GM23338 (cell line): ENCODE measurements around the gene SRPX. TPM values are rescaled to one million over a fixed set of nuclear protein-coding genes. Genes with fewer than 3 reads are reported as not detected.

ENCODE experiments used
- ATAC-seq: fragments of 200-7000 bp; cut with Tn5 transposase; 3 replicates; pipeline ENCODE4 v1.9.1; 2020
- DNase-seq: peaks from one replicate; pipeline ENCODE4 v3.0.0-alpha.2; 2015; ENCODE audit warnings: low spot score
- H2AFZ ChIP-seq: fragments of 200-600 bp; sonication (generic); 2 replicates; pipeline ENCODE4 v1.8.0; 2016; ENCODE audit warnings: antibody characterized with exemption, mild to moderate bottlenecking, moderate library complexity
- H3F3A ChIP-seq: fragments of 200-600 bp; sonication (generic); replicated peaks from 2 replicates; pipeline ENCODE4 v1.8.0; 2017; ENCODE audit warnings: antibody characterized with exemption, mixed run types, low read depth
- H3K27ac ChIP-seq: fragments of 200-600 bp; sonication (generic); 2 replicates; pipeline ENCODE4 v1.6.1; 2016; ENCODE audit warnings: low read depth
- H3K27me3 ChIP-seq: fragments of 200-600 bp; sonication (generic); 2 replicates; pipeline ENCODE4 v1.8.0; 2016; ENCODE audit warnings: mild to moderate bottlenecking, mixed run types, moderate library complexity; ENCODE audit not compliant: insufficient read depth
- H3K36me3 ChIP-seq: fragments of 200-600 bp; sonication (generic); 2 replicates; pipeline ENCODE4 v1.8.0; 2016; ENCODE audit warnings: mild to moderate bottlenecking; ENCODE audit not compliant: insufficient read depth
- H3K4me1 ChIP-seq: fragments of 200-600 bp; sonication (generic); 2 replicates; pipeline ENCODE4 v1.8.0; 2016; ENCODE audit warnings: mild to moderate bottlenecking, moderate library complexity; ENCODE audit not compliant: insufficient read depth
- H3K4me2 ChIP-seq: fragments of 200-600 bp; sonication (generic); 2 replicates; pipeline ENCODE4 v1.7.1; 2017; ENCODE audit warnings: mixed run types
- H3K4me3 ChIP-seq: fragments of 200-600 bp; sonication (generic); 2 replicates; pipeline ENCODE4 v1.6.1; 2016; ENCODE audit warnings: mixed run types
- H3K79me2 ChIP-seq: fragments of 200-600 bp; sonication (generic); replicated peaks from 2 replicates; pipeline ENCODE4 v1.8.0; 2017; ENCODE audit warnings: mild to moderate bottlenecking; ENCODE audit not compliant: insufficient read depth
- H3K9me2 ChIP-seq: fragments of 200-600 bp; sonication (generic); 2 replicates; pipeline ENCODE4 v1.8.0; 2017; ENCODE audit not compliant: insufficient read depth
- H4K20me1 ChIP-seq: fragments of 200-600 bp; sonication (generic); replicated peaks from 2 replicates; pipeline ENCODE4 v1.8.0; 2017; ENCODE audit warnings: mild to moderate bottlenecking; ENCODE audit not compliant: insufficient read depth
- H3K27ac Mint-ChIP-seq: 2 replicates; pipeline ENCODE4 v1.8.0; 2020; ENCODE audit warnings: inconsistent platforms, mild to moderate bottlenecking, moderate library complexity, mixed read lengths
- H3K27me3 Mint-ChIP-seq: 3 replicates; pipeline ENCODE4 v1.8.0; 2022; ENCODE audit warnings: low read depth, mild to moderate bottlenecking, moderate library complexity, mixed read lengths, inconsistent platforms; ENCODE audit not compliant: insufficient read depth, poor library complexity
- H3K36me3 Mint-ChIP-seq: 3 replicates; pipeline ENCODE4 v1.8.0; 2021; ENCODE audit warnings: low read depth, mild to moderate bottlenecking, inconsistent platforms, moderate library complexity, mixed read lengths
- H3K4me1 Mint-ChIP-seq: 3 replicates; pipeline ENCODE4 v1.8.0; 2020; ENCODE audit warnings: mild to moderate bottlenecking, inconsistent platforms, mixed read lengths
- H3K4me3 Mint-ChIP-seq: 3 replicates; pipeline ENCODE4 v1.8.0; 2021; ENCODE audit warnings: moderate library complexity, mild to moderate bottlenecking, inconsistent platforms, mixed read lengths
- H3K9me3 Mint-ChIP-seq: 3 replicates; pipeline ENCODE4 v1.8.0; 2020; ENCODE audit warnings: moderate library complexity, mild to moderate bottlenecking, inconsistent platforms, mixed read lengths
- EZH2 ChIP-seq: fragments of 200-600 bp; sonication (generic); IDR thresholded peaks from one replicate; pipeline ENCODE4 v1.8.0; 2017; ENCODE audit warnings: antibody characterized with exemption, mild to moderate bottlenecking, low read depth; ENCODE audit not compliant: unreplicated experiment
- EZH2phosphoT487 ChIP-seq: fragments of 200-600 bp; sonication (generic); IDR thresholded peaks from one replicate; pipeline ENCODE4 v1.8.1; 2018; ENCODE audit warnings: antibody characterized with exemption; ENCODE audit not compliant: unreplicated experiment
- JUNB ChIP-seq: IDR thresholded peaks from one replicate; pipeline ENCODE4 v1.6.1; 2016; ENCODE audit warnings: antibody characterized with exemption; ENCODE audit not compliant: unreplicated experiment
- NANOG ChIP-seq: IDR thresholded peaks from 2 replicates; pipeline ENCODE4 v1.6.1; 2016; ENCODE audit warnings: antibody characterized with exemption, borderline replicate concordance
- POLR2AphosphoS5 ChIP-seq: IDR thresholded peaks from 2 replicates; pipeline ENCODE4 v1.6.1; 2016; ENCODE audit warnings: antibody characterized with exemption, low read depth
- STAT1 ChIP-seq: IDR thresholded peaks from one replicate; pipeline ENCODE4 v1.6.1; 2016; ENCODE audit warnings: antibody characterized with exemption; ENCODE audit not compliant: unreplicated experiment
- ZNF114 ChIP-seq: fragments of 250-450 bp; sonication (Bioruptor Pico); IDR thresholded peaks from 2 replicates; pipeline ENCODE4 v1.5.0; 2020; ENCODE audit warnings: mild to moderate bottlenecking, moderate library complexity
- ZNF331 ChIP-seq: fragments of 250-450 bp; sonication (Bioruptor Pico); IDR thresholded peaks from 2 replicates; pipeline ENCODE4 v1.5.0; 2020; ENCODE audit warnings: low read depth, mild to moderate bottlenecking, moderate library complexity
- polyA plus RNA-seq: library from polyadenylated mRNA; unstranded; fragments of >200 nt; fragmentation: Nextera tagmentation; extraction: Ambion mirVana; gene quantifications from 2 replicates; pipeline ENCODE4 v1.2.1, GENCODE V29; 2016
- total RNA-seq: library from RNA; depleted of rRNA; stranded (reverse); fragments of >200 nt; shearing (Covaris generic); gene quantifications from 2 replicates; pipeline ENCODE4 v1.2.3, GENCODE V29; 2014
- TF ChIP-seq, protein P1 (sequence below): fragments of 250-450 bp; sonication (Bioruptor Pico); IDR thresholded peaks from 2 replicates; pipeline ENCODE4 v1.5.0; 2020; ENCODE audit warnings: mild to moderate bottlenecking, moderate library complexity
- TF ChIP-seq, protein P2 (sequence below): IDR thresholded peaks from one replicate; pipeline ENCODE4 v1.6.1; 2018; ENCODE audit warnings: antibody characterized with exemption; ENCODE audit not compliant: unreplicated experiment
- TF ChIP-seq, protein P3 (sequence below): IDR thresholded peaks from 2 replicates; pipeline ENCODE4 v1.6.1; 2016; ENCODE audit warnings: antibody characterized with exemption

SRPX gene
- total and polyA plus RNA-seq, 2 experiments from 2014 or later = 14.3 to 16.9 TPM

DNA sequence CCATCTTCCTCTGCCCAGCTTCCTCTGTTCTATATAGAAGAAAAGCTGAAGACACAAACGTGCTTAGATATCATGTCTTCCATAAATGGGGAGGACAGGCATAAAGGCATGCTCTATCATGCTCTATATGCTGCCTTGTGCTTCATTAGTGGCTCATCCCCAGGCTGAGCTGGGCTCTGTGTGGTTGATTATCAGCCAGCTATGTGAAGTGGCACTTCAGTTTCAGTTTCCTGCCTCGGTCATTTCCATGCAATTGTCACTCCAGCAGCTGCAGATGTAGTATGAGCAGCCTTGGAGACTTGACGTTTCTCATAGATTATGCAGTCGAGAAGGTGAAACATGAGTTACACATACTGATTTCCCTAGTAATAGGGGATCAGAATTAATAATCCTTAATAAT, 108.1 kb downstream of the SRPX start:
- H3K27me3 Mint-ChIP-seq = no peaks in the 10 kb centered on the region
- TF ChIP-seq EZH2 (no peak), ZNF331 (CRISPR knock-in tag) (no peak), EZH2phosphoT487 (no peak), JUNB (no peak), STAT1 (no peak), NANOG (no peak), POLR2AphosphoS5 (no peak), ZNF114 (CRISPR knock-in tag) (no peak)
- TF ChIP-seq, protein P1, sequence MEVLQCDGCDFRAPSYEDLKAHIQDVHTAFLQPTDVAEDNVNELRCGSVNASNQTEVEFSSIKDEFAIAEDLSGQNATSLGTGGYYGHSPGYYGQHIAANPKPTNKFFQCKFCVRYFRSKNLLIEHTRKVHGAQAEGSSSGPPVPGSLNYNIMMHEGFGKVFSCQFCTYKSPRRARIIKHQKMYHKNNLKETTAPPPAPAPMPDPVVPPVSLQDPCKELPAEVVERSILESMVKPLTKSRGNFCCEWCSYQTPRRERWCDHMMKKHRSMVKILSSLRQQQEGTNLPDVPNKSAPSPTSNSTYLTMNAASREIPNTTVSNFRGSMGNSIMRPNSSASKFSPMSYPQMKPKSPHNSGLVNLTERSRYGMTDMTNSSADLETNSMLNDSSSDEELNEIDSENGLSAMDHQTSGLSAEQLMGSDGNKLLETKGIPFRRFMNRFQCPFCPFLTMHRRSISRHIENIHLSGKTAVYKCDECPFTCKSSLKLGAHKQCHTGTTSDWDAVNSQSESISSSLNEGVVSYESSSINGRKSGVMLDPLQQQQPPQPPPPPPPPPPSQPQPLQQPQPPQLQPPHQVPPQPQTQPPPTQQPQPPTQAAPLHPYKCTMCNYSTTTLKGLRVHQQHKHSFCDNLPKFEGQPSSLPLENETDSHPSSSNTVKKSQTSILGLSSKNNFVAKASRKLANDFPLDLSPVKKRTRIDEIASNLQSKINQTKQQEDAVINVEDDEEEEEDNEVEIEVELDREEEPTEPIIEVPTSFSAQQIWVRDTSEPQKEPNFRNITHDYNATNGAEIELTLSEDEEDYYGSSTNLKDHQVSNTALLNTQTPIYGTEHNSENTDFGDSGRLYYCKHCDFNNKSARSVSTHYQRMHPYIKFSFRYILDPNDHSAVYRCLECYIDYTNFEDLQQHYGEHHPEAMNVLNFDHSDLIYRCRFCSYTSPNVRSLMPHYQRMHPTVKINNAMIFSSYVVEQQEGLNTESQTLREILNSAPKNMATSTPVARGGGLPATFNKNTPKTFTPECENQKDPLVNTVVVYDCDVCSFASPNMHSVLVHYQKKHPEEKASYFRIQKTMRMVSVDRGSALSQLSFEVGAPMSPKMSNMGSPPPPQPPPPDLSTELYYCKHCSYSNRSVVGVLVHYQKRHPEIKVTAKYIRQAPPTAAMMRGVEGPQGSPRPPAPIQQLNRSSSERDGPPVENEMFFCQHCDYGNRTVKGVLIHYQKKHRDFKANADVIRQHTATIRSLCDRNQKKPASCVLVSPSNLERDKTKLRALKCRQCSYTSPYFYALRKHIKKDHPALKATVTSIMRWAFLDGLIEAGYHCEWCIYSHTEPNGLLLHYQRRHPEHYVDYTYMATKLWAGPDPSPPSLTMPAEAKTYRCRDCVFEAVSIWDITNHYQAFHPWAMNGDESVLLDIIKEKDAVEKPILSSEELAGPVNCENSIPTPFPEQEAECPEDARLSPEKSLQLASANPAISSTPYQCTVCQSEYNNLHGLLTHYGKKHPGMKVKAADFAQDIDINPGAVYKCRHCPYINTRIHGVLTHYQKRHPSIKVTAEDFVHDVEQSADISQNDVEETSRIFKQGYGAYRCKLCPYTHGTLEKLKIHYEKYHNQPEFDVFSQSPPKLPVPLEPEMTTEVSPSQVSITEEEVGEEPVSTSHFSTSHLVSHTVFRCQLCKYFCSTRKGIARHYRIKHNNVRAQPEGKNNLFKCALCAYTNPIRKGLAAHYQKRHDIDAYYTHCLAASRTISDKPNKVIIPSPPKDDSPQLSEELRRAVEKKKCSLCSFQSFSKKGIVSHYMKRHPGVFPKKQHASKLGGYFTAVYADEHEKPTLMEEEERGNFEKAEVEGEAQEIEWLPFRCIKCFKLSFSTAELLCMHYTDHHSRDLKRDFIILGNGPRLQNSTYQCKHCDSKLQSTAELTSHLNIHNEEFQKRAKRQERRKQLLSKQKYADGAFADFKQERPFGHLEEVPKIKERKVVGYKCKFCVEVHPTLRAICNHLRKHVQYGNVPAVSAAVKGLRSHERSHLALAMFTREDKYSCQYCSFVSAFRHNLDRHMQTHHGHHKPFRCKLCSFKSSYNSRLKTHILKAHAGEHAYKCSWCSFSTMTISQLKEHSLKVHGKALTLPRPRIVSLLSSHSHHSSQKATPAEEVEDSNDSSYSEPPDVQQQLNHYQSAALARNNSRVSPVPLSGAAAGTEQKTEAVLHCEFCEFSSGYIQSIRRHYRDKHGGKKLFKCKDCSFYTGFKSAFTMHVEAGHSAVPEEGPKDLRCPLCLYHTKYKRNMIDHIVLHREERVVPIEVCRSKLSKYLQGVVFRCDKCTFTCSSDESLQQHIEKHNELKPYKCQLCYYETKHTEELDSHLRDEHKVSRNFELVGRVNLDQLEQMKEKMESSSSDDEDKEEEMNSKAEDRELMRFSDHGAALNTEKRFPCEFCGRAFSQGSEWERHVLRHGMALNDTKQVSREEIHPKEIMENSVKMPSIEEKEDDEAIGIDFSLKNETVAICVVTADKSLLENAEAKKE (CRISPR knock-in tag) = no peak
- TF ChIP-seq, protein P2, sequence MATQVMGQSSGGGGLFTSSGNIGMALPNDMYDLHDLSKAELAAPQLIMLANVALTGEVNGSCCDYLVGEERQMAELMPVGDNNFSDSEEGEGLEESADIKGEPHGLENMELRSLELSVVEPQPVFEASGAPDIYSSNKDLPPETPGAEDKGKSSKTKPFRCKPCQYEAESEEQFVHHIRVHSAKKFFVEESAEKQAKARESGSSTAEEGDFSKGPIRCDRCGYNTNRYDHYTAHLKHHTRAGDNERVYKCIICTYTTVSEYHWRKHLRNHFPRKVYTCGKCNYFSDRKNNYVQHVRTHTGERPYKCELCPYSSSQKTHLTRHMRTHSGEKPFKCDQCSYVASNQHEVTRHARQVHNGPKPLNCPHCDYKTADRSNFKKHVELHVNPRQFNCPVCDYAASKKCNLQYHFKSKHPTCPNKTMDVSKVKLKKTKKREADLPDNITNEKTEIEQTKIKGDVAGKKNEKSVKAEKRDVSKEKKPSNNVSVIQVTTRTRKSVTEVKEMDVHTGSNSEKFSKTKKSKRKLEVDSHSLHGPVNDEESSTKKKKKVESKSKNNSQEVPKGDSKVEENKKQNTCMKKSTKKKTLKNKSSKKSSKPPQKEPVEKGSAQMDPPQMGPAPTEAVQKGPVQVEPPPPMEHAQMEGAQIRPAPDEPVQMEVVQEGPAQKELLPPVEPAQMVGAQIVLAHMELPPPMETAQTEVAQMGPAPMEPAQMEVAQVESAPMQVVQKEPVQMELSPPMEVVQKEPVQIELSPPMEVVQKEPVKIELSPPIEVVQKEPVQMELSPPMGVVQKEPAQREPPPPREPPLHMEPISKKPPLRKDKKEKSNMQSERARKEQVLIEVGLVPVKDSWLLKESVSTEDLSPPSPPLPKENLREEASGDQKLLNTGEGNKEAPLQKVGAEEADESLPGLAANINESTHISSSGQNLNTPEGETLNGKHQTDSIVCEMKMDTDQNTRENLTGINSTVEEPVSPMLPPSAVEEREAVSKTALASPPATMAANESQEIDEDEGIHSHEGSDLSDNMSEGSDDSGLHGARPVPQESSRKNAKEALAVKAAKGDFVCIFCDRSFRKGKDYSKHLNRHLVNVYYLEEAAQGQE = no peak
- TF ChIP-seq, protein P3, sequence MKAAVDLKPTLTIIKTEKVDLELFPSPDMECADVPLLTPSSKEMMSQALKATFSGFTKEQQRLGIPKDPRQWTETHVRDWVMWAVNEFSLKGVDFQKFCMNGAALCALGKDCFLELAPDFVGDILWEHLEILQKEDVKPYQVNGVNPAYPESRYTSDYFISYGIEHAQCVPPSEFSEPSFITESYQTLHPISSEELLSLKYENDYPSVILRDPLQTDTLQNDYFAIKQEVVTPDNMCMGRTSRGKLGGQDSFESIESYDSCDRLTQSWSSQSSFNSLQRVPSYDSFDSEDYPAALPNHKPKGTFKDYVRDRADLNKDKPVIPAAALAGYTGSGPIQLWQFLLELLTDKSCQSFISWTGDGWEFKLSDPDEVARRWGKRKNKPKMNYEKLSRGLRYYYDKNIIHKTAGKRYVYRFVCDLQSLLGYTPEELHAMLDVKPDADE = no peak
- H3K4me2 ChIP-seq = no peak overlapping the region
- ATAC-seq (no peak), DNase-seq (no peak)
- no peaks in the 10 kb centered on the region for H3K79me2 ChIP-seq
- no peak overlapping the region for H3K4me3 ChIP-seq
- H2AFZ ChIP-seq = no peak overlapping the region
- H3F3A ChIP-seq = no peaks in the 10 kb centered on the region
- no peaks in the 10 kb centered on the region for H3K9me2 ChIP-seq
- H3K27ac ChIP-seq = no peak overlapping the region
- no peaks in the 10 kb centered on the region for H3K4me1 Mint-ChIP-seq
- H3K27me3 ChIP-seq = no peaks in the 10 kb centered on the region
- H4K20me1 ChIP-seq = no peaks in the 10 kb centered on the region
- H3K36me3 Mint-ChIP-seq = no peaks in the 10 kb centered on the region
- no peaks in the 10 kb centered on the region; the same call in 2 of the 3 replicates for H3K9me3 Mint-ChIP-seq
- no peak overlapping the region for H3K4me3 Mint-ChIP-seq
- no peaks in the 10 kb centered on the region for H3K36me3 ChIP-seq
- no peaks in the 10 kb centered on the region for H3K4me1 ChIP-seq
- H3K27ac Mint-ChIP-seq = no peak overlapping the region
